Loucy (cell line): Measurements from ENCODE around the gene MGLL.

Experiments used
- CTCF ChIP-seq: fragments of 200-600 bp; sonication (generic); conservative IDR thresholded peaks from 2 replicates; pipeline ENCODE4 v1.5.1; 2014; ENCODE audit warnings: mild to moderate bottlenecking, antibody characterized with exemption, low read length
- EZH2phosphoT487 ChIP-seq: fragments of 200-600 bp; IDR thresholded peaks from 2 replicates; pipeline ENCODE4 v1.6.1; 2018; ENCODE audit warnings: antibody characterized with exemption, mild to moderate bottlenecking, moderate library complexity, borderline replicate concordance

- TF ChIP-seq EZH2phosphoT487 (no peak), CTCF (no peak)
These were observed 46.0 kb downstream of the MGLL start for GRCh38 chr3:127776347-127776746.
